GM23338 (cell line): ENCODE results near the gene CCDC93. TPM values are rescaled to one million over a fixed set of nuclear protein-coding genes. Genes with fewer than 3 reads are reported as not detected.

Source experiments
- ATAC-seq: fragments of 200-7000 bp; cut with Tn5 transposase; 3 replicates; pipeline ENCODE4 v1.9.1; 2020
- DNase-seq: peaks from one replicate; pipeline ENCODE4 v3.0.0-alpha.2; 2015; ENCODE audit warnings: low spot score
- H2AFZ ChIP-seq: fragments of 200-600 bp; sonication (generic); 2 replicates; pipeline ENCODE4 v1.8.0; 2016; ENCODE audit warnings: antibody characterized with exemption, mild to moderate bottlenecking, moderate library complexity
- H3F3A ChIP-seq: fragments of 200-600 bp; sonication (generic); replicated peaks from 2 replicates; pipeline ENCODE4 v1.8.0; 2017; ENCODE audit warnings: antibody characterized with exemption, mixed run types, low read depth
- H3K27ac ChIP-seq: fragments of 200-600 bp; sonication (generic); 2 replicates; pipeline ENCODE4 v1.6.1; 2016; ENCODE audit warnings: low read depth
- H3K27me3 ChIP-seq: fragments of 200-600 bp; sonication (generic); 2 replicates; pipeline ENCODE4 v1.8.0; 2016; ENCODE audit warnings: mild to moderate bottlenecking, mixed run types, moderate library complexity; ENCODE audit not compliant: insufficient read depth
- H3K36me3 ChIP-seq: fragments of 200-600 bp; sonication (generic); 2 replicates; pipeline ENCODE4 v1.8.0; 2016; ENCODE audit warnings: mild to moderate bottlenecking; ENCODE audit not compliant: insufficient read depth
- H3K4me1 ChIP-seq: fragments of 200-600 bp; sonication (generic); 2 replicates; pipeline ENCODE4 v1.8.0; 2016; ENCODE audit warnings: mild to moderate bottlenecking, moderate library complexity; ENCODE audit not compliant: insufficient read depth
- H3K4me2 ChIP-seq: fragments of 200-600 bp; sonication (generic); 2 replicates; pipeline ENCODE4 v1.7.1; 2017; ENCODE audit warnings: mixed run types
- H3K4me3 ChIP-seq: fragments of 200-600 bp; sonication (generic); 2 replicates; pipeline ENCODE4 v1.6.1; 2016; ENCODE audit warnings: mixed run types
- H3K79me2 ChIP-seq: fragments of 200-600 bp; sonication (generic); replicated peaks from 2 replicates; pipeline ENCODE4 v1.8.0; 2017; ENCODE audit warnings: mild to moderate bottlenecking; ENCODE audit not compliant: insufficient read depth
- H3K9me2 ChIP-seq: fragments of 200-600 bp; sonication (generic); 2 replicates; pipeline ENCODE4 v1.8.0; 2017; ENCODE audit not compliant: insufficient read depth
- H4K20me1 ChIP-seq: fragments of 200-600 bp; sonication (generic); replicated peaks from 2 replicates; pipeline ENCODE4 v1.8.0; 2017; ENCODE audit warnings: mild to moderate bottlenecking; ENCODE audit not compliant: insufficient read depth
- H3K27ac Mint-ChIP-seq: 2 replicates; pipeline ENCODE4 v1.8.0; 2020; ENCODE audit warnings: inconsistent platforms, mild to moderate bottlenecking, moderate library complexity, mixed read lengths
- H3K27me3 Mint-ChIP-seq: 3 replicates; pipeline ENCODE4 v1.8.0; 2022; ENCODE audit warnings: low read depth, mild to moderate bottlenecking, moderate library complexity, mixed read lengths, inconsistent platforms; ENCODE audit not compliant: insufficient read depth, poor library complexity
- H3K36me3 Mint-ChIP-seq: 3 replicates; pipeline ENCODE4 v1.8.0; 2021; ENCODE audit warnings: low read depth, mild to moderate bottlenecking, inconsistent platforms, moderate library complexity, mixed read lengths
- H3K4me1 Mint-ChIP-seq: 3 replicates; pipeline ENCODE4 v1.8.0; 2020; ENCODE audit warnings: mild to moderate bottlenecking, inconsistent platforms, mixed read lengths
- H3K4me3 Mint-ChIP-seq: 3 replicates; pipeline ENCODE4 v1.8.0; 2021; ENCODE audit warnings: moderate library complexity, mild to moderate bottlenecking, inconsistent platforms, mixed read lengths
- H3K9me3 Mint-ChIP-seq: 3 replicates; pipeline ENCODE4 v1.8.0; 2020; ENCODE audit warnings: moderate library complexity, mild to moderate bottlenecking, inconsistent platforms, mixed read lengths
- EZH2 ChIP-seq: fragments of 200-600 bp; sonication (generic); IDR thresholded peaks from one replicate; pipeline ENCODE4 v1.8.0; 2017; ENCODE audit warnings: antibody characterized with exemption, mild to moderate bottlenecking, low read depth; ENCODE audit not compliant: unreplicated experiment
- EZH2phosphoT487 ChIP-seq: fragments of 200-600 bp; sonication (generic); IDR thresholded peaks from one replicate; pipeline ENCODE4 v1.8.1; 2018; ENCODE audit warnings: antibody characterized with exemption; ENCODE audit not compliant: unreplicated experiment
- polyA plus RNA-seq: library from polyadenylated mRNA; unstranded; fragments of >200 nt; fragmentation: Nextera tagmentation; extraction: Ambion mirVana; gene quantifications from 2 replicates; pipeline ENCODE4 v1.2.1, GENCODE V29; 2016
- total RNA-seq: library from RNA; depleted of rRNA; stranded (reverse); fragments of >200 nt; shearing (Covaris generic); gene quantifications from 2 replicates; pipeline ENCODE4 v1.2.3, GENCODE V29; 2014
- TF ChIP-seq, protein P1 (sequence below): IDR thresholded peaks from one replicate; pipeline ENCODE4 v1.6.1; 2018; ENCODE audit warnings: antibody characterized with exemption; ENCODE audit not compliant: unreplicated experiment
- TF ChIP-seq, protein P2 (sequence below): fragments of 250-450 bp; sonication (Bioruptor Pico); IDR thresholded peaks from 2 replicates; pipeline ENCODE4 v1.5.0; 2020; ENCODE audit warnings: mild to moderate bottlenecking, moderate library complexity

Gene CCDC93
- total and polyA plus RNA-seq, 2 experiments from 2014 or later: 13.1 to 16.8 TPM

DNA sequence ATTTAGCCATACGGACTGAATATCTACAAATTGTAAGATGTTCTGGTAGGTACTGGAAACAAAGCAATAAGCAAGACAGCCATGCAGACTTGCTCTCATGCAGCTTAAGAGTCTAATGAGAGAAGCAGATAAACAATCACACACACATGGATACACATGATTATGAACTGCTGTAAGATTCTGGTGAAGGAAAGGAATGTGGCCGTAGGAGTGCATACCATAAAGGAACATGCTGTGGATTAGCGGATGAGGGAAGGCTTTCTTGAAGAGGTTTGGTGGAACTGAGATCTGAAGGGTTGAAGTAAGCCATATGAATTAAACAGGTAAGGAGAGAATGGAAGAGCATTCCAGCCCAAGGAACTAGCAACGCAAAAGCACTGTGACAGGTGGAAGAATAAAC, 13.8 kb downstream of the CCDC93 start:
- no peaks in the 10 kb centered on the region for H3K9me3 Mint-ChIP-seq
- no peaks in the 10 kb centered on the region for H3K9me2 ChIP-seq
- H3K4me2 ChIP-seq: no peak overlapping the region
- no peaks in the 10 kb centered on the region for H3K27me3 Mint-ChIP-seq
- H3K27me3 ChIP-seq: no peaks in the 10 kb centered on the region
- no peak overlapping the region for H3K4me3 Mint-ChIP-seq
- no peaks in the 10 kb centered on the region for H3K4me1 ChIP-seq
- TF ChIP-seq, protein P1, sequence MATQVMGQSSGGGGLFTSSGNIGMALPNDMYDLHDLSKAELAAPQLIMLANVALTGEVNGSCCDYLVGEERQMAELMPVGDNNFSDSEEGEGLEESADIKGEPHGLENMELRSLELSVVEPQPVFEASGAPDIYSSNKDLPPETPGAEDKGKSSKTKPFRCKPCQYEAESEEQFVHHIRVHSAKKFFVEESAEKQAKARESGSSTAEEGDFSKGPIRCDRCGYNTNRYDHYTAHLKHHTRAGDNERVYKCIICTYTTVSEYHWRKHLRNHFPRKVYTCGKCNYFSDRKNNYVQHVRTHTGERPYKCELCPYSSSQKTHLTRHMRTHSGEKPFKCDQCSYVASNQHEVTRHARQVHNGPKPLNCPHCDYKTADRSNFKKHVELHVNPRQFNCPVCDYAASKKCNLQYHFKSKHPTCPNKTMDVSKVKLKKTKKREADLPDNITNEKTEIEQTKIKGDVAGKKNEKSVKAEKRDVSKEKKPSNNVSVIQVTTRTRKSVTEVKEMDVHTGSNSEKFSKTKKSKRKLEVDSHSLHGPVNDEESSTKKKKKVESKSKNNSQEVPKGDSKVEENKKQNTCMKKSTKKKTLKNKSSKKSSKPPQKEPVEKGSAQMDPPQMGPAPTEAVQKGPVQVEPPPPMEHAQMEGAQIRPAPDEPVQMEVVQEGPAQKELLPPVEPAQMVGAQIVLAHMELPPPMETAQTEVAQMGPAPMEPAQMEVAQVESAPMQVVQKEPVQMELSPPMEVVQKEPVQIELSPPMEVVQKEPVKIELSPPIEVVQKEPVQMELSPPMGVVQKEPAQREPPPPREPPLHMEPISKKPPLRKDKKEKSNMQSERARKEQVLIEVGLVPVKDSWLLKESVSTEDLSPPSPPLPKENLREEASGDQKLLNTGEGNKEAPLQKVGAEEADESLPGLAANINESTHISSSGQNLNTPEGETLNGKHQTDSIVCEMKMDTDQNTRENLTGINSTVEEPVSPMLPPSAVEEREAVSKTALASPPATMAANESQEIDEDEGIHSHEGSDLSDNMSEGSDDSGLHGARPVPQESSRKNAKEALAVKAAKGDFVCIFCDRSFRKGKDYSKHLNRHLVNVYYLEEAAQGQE: no peak
- TF ChIP-seq, protein P2, sequence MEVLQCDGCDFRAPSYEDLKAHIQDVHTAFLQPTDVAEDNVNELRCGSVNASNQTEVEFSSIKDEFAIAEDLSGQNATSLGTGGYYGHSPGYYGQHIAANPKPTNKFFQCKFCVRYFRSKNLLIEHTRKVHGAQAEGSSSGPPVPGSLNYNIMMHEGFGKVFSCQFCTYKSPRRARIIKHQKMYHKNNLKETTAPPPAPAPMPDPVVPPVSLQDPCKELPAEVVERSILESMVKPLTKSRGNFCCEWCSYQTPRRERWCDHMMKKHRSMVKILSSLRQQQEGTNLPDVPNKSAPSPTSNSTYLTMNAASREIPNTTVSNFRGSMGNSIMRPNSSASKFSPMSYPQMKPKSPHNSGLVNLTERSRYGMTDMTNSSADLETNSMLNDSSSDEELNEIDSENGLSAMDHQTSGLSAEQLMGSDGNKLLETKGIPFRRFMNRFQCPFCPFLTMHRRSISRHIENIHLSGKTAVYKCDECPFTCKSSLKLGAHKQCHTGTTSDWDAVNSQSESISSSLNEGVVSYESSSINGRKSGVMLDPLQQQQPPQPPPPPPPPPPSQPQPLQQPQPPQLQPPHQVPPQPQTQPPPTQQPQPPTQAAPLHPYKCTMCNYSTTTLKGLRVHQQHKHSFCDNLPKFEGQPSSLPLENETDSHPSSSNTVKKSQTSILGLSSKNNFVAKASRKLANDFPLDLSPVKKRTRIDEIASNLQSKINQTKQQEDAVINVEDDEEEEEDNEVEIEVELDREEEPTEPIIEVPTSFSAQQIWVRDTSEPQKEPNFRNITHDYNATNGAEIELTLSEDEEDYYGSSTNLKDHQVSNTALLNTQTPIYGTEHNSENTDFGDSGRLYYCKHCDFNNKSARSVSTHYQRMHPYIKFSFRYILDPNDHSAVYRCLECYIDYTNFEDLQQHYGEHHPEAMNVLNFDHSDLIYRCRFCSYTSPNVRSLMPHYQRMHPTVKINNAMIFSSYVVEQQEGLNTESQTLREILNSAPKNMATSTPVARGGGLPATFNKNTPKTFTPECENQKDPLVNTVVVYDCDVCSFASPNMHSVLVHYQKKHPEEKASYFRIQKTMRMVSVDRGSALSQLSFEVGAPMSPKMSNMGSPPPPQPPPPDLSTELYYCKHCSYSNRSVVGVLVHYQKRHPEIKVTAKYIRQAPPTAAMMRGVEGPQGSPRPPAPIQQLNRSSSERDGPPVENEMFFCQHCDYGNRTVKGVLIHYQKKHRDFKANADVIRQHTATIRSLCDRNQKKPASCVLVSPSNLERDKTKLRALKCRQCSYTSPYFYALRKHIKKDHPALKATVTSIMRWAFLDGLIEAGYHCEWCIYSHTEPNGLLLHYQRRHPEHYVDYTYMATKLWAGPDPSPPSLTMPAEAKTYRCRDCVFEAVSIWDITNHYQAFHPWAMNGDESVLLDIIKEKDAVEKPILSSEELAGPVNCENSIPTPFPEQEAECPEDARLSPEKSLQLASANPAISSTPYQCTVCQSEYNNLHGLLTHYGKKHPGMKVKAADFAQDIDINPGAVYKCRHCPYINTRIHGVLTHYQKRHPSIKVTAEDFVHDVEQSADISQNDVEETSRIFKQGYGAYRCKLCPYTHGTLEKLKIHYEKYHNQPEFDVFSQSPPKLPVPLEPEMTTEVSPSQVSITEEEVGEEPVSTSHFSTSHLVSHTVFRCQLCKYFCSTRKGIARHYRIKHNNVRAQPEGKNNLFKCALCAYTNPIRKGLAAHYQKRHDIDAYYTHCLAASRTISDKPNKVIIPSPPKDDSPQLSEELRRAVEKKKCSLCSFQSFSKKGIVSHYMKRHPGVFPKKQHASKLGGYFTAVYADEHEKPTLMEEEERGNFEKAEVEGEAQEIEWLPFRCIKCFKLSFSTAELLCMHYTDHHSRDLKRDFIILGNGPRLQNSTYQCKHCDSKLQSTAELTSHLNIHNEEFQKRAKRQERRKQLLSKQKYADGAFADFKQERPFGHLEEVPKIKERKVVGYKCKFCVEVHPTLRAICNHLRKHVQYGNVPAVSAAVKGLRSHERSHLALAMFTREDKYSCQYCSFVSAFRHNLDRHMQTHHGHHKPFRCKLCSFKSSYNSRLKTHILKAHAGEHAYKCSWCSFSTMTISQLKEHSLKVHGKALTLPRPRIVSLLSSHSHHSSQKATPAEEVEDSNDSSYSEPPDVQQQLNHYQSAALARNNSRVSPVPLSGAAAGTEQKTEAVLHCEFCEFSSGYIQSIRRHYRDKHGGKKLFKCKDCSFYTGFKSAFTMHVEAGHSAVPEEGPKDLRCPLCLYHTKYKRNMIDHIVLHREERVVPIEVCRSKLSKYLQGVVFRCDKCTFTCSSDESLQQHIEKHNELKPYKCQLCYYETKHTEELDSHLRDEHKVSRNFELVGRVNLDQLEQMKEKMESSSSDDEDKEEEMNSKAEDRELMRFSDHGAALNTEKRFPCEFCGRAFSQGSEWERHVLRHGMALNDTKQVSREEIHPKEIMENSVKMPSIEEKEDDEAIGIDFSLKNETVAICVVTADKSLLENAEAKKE (CRISPR knock-in tag): no peak
- no peak for TF ChIP-seq EZH2phosphoT487
- no peak for TF ChIP-seq EZH2
- H3K4me1 Mint-ChIP-seq: peaks cover 2% of the 10 kb centered on the region; the same call in 1 of the 3 replicates
- no peak overlapping the region for H3K4me3 ChIP-seq
- no peaks in the 10 kb centered on the region for H3K79me2 ChIP-seq
- no peak overlapping the region for H3K27ac Mint-ChIP-seq
- H3F3A ChIP-seq: no peaks in the 10 kb centered on the region
- H2AFZ ChIP-seq: no peak overlapping the region
- H3K36me3 ChIP-seq: peaks cover 16% of the 10 kb centered on the region; the same call in 1 of the 2 replicates
- no peak for DNase-seq
- ATAC-seq: no peak
- peaks cover 21% of the 10 kb centered on the region for H3K36me3 Mint-ChIP-seq
- H3K27ac ChIP-seq: no peak overlapping the region
- H4K20me1 ChIP-seq: peaks cover 4% of the 10 kb centered on the region; the same call in 1 of the 2 replicates
